Gastroesophageal sphincter (tissue), 4 donors: Measurements from ENCODE around the gene DCDC1. TPM values are rescaled to one million over a fixed set of nuclear protein-coding genes. Genes with fewer than 3 reads are reported as not detected.

Source experiments
- ATAC-seq: fragments of 150-250 bp; one replicate; pipeline ENCODE4 v1.9.1; 2016; ENCODE audit warnings: mild to moderate bottlenecking, moderate library complexity
- H3K27ac ChIP-seq, 4 donors: fragments of 200-600 bp; sonication (generic) in 3 of 4; 1 replicate in 3 of 4; 2 replicates in 1 of 4; pipeline ENCODE4 v1.5.1; 2016 to 2019
- H3K27me3 ChIP-seq: fragments of 200-600 bp; sonication (generic); one replicate; pipeline ENCODE4 v1.5.1; 2019
- H3K36me3 ChIP-seq, 2 donors: fragments of 200-600 bp; sonication (generic); one replicate each; pipeline ENCODE4 v1.5.1; 2019; ENCODE audit warnings: control low read depth in 1 of 2
- H3K4me1 ChIP-seq, 3 donors: fragments of 200-600 bp; sonication (generic); 1 replicate in 2 of 3; 2 replicates in 1 of 3; pipeline ENCODE4 v1.5.1; 2016 to 2019; ENCODE audit warnings: control low read depth in 2 of 3
- H3K4me3 ChIP-seq, 2 donors: fragments of 200-600 bp; sonication (generic); one replicate each; pipeline ENCODE4 v1.5.1; 2019; ENCODE audit warnings: mild to moderate bottlenecking in 1 of 2, moderate library complexity in 1 of 2
- H3K9me3 ChIP-seq, 3 donors: fragments of 200-600 bp; sonication (generic); one replicate each; pipeline ENCODE4 v1.5.1; 2017 to 2019; ENCODE audit warnings: control low read depth in 2 of 3
- CTCF ChIP-seq, 4 experiments: fragments of 200-600 bp in 2 of 4; fragments of 450-650 bp in 2 of 4; sonication (generic) in 1 of 4; IDR thresholded peaks; one replicate each; pipeline ENCODE4 v1.5.1; 2017 to 2019; ENCODE audit warnings: antibody characterized with exemption in 4 of 4, mild to moderate bottlenecking in 2 of 4, moderate library complexity in 2 of 4
- EP300 ChIP-seq: sonication (generic); formaldehyde crosslinking; IDR thresholded peaks from one replicate; pipeline ENCODE4 v1.6.1; 2017; ENCODE audit warnings: antibody characterized with exemption, mild to moderate bottlenecking
- POLR2A ChIP-seq, 2 donors: fragments of 450-650 bp; IDR thresholded peaks; one replicate each; pipeline ENCODE4 v1.6.1; 2017; ENCODE audit warnings: antibody characterized with exemption in 2 of 2, mild to moderate bottlenecking in 2 of 2, moderate library complexity in 1 of 2
- POLR2AphosphoS5 ChIP-seq: sonication (generic); formaldehyde crosslinking; IDR thresholded peaks from one replicate; pipeline ENCODE4 v1.6.1; 2017; ENCODE audit warnings: antibody characterized with exemption
- WGBS, 2 donors: methylation state at CpG; one replicate each; pipeline ENCODE4 v1.1.5; 2018; ENCODE audit warnings: low coverage in 1 of 2; 5-methylcytosine and 5-hydroxymethylcytosine counted together
- total RNA-seq, 4 donors: library from RNA; depleted of rRNA; stranded (reverse); fragments of >200 nt; gene quantifications; one replicate each; pipeline ENCODE4 v1.1.0, GENCODE V29; 2016

DCDC1 gene
- total RNA-seq, 4 donors from 2014 or later, result 0.13 to 0.35 TPM; not detected in 2

- no peaks in the 10 kb centered on the region for H3K9me3 ChIP-seq
- H3K36me3 ChIP-seq, result no peaks in the 10 kb centered on the region
- no peak overlapping the region for H3K27ac ChIP-seq
- no peak overlapping the region for H3K4me3 ChIP-seq
- ATAC-seq, result no peak
- no peak for TF ChIP-seq POLR2AphosphoS5
- no peak for TF ChIP-seq CTCF (IDR thresholded peaks at IDR 0.05)
- H3K4me1 ChIP-seq, result no peaks in the 10 kb centered on the region
- WGBS, 2 donors, result 82 to 97% methylated on average over 2 to 4 of the region's 4 CpGs
- H3K27me3 ChIP-seq, result no peaks in the 10 kb centered on the region
These were observed 7.8 kb downstream of the DCDC1 start for GRCh38 chr11:31361743-31362142.

- no peak for ATAC-seq
These were observed 13.7 kb downstream of the DCDC1 start for GRCh38 chr11:31355817-31356216.

GRCh38 chr11:31355131-31355530 is 14.4 kb downstream of the DCDC1 start:
- peak; percentile 36 for ATAC-seq
- no peaks in the 10 kb centered on the region for H3K36me3 ChIP-seq
- no peaks in the 10 kb centered on the region for H3K4me1 ChIP-seq
- no peak overlapping the region for H3K4me3 ChIP-seq
- H3K27me3 ChIP-seq, result no peaks in the 10 kb centered on the region
- TF ChIP-seq EP300, result no peak
- TF ChIP-seq POLR2AphosphoS5, result no peak
- TF ChIP-seq CTCF (IDR thresholded peaks at IDR 0.05), result no peak
- TF ChIP-seq POLR2A (IDR thresholded peaks at IDR 0.05), result no peak
- H3K9me3 ChIP-seq, result no peaks in the 10 kb centered on the region
- no peak overlapping the region for H3K27ac ChIP-seq
- WGBS, 2 donors, result 29 to 50% methylated on average over 2 of the region's 2 CpGs

More at GRCh38 chr11:31355817-31356216, 13.7 kb downstream of the DCDC1 start:
- Histone ChIP-seq H3K9me3 (no peaks in the 10 kb centered on the region), H3K4me1 (no peaks in the 10 kb centered on the region), H3K27me3 (no peaks in the 10 kb centered on the region), H3K4me3 (no peak overlapping the region), H3K27ac (no peak overlapping the region), H3K36me3 (no peaks in the 10 kb centered on the region)
- no peak for TF ChIP-seq POLR2A (IDR thresholded peaks at IDR 0.05)
- TF ChIP-seq POLR2AphosphoS5, result no peak
- TF ChIP-seq EP300, result no peak
- TF ChIP-seq CTCF (IDR thresholded peaks at IDR 0.05), result no peak
- 88 to 93% methylated on average over 2 to 4 of the region's 5 CpGs for WGBS, 2 donors

GRCh38 chr11:31351168-31351567 is 18.4 kb downstream of the DCDC1 start:
- no peaks in the 10 kb centered on the region for H3K36me3 ChIP-seq
- no peak for ATAC-seq
- H3K27ac ChIP-seq, result no peak overlapping the region
- H3K4me3 ChIP-seq, result no peak overlapping the region
- TF ChIP-seq POLR2AphosphoS5 (no peak), CTCF (IDR thresholded peaks at IDR 0.05) (no peak), EP300 (no peak), POLR2A (IDR thresholded peaks at IDR 0.05) (no peak)
- H3K4me1 ChIP-seq, result no peaks in the 10 kb centered on the region
- H3K9me3 ChIP-seq, result no peaks in the 10 kb centered on the region
- no peaks in the 10 kb centered on the region for H3K27me3 ChIP-seq

GRCh38 chr11:31340903-31341572 is 28.5 kb downstream of the DCDC1 start:
- 91 to 92% methylated on average over 4 of the region's 5 CpGs for WGBS, 2 donors
- H3K9me3 ChIP-seq, result no peaks in the 10 kb centered on the region
- H3K27me3 ChIP-seq, result no peaks in the 10 kb centered on the region
- TF ChIP-seq CTCF (IDR thresholded peaks at IDR 0.05), result no peak
- TF ChIP-seq POLR2AphosphoS5, result no peak
- no peak for ATAC-seq
- H3K27ac ChIP-seq, result no peak overlapping the region
- no peaks in the 10 kb centered on the region for H3K36me3 ChIP-seq
- H3K4me1 ChIP-seq, result no peaks in the 10 kb centered on the region
- H3K4me3 ChIP-seq, result no peak overlapping the region
